IPS-NIHi11 (cell line): Measurements from ENCODE around the gene FALEC.
"Not testable (repeated sequence)": the region's sequence is repeated elsewhere in the genome, so short reads cannot be mapped to it uniquely, and the experiment has no call there.

Source experiments
- DNase-seq: peaks from one replicate; pipeline ENCODE4 v3.0.0; 2012; ENCODE audit warnings: mixed read lengths, low spot score

FALEC gene

DNA sequence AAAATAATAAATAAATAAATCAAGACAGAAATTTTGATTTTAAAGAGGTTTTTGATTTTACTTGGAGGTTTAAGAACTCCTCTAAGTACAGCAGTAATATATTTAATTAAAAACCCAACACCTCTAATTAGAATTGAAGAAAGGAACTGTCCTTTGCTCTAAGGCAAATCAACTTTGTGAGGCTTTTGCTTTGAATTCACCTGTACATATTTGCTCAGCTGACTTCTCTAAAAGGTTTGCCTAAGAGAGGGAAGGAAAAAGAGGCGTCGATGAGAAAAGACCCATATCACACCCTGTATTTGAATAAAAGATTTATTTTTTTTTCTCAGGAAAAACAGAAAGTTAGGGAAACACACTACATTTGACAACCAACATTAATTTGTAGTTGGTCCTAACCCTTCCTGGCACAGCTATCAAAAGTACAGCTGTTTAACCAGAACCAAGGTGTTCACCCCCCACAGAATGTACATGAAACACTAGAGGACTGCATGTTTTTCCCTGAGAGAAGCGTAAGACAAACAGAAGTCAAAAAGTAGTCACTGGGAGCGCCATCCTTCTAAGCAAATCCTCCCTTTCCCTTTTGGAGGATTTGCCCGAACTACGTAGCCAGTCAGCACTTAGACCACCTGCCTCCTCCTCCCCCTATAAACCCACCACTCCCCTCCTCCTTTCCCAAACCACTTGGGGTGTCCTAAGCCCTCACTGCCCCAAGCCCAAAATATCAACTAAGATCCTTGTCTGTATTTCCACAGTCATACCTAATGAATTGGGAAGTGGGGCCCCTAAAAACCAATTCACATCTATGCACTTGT is 58.9 kb downstream of the FALEC start:
- DNase-seq = no peak

GRCh38 chr1:150575072-150575489 is 59.5 kb downstream of the FALEC start:
- DNase-seq = no peak

- DNase-seq = no peak
Observed at GRCh38 chr1:150575518-150576366, 60.2 kb downstream of the FALEC start.

- DNase-seq = no peak
Observed at GRCh38 chr1:150576367-150576711, 60.8 kb downstream of the FALEC start.

GRCh38 chr1:150576794-150577556 is 61.4 kb downstream of the FALEC start:
- no peak for DNase-seq

- DNase-seq = no peak
Observed at GRCh38 chr1:150577557-150578271, 62.2 kb downstream of the FALEC start.

GRCh38 chr1:150578272-150579109 is 62.9 kb downstream of the FALEC start:
- DNase-seq = no peak

GRCh38 chr1:150579110-150579944 is 63.8 kb downstream of the FALEC start, which contains the start of gene MCL1:
MCL1 (minus strand) TSS chr1:150579610; CDS start chr1:150579530, 80 bp downstream.
- DNase-seq = peak; percentile 89

DNA sequence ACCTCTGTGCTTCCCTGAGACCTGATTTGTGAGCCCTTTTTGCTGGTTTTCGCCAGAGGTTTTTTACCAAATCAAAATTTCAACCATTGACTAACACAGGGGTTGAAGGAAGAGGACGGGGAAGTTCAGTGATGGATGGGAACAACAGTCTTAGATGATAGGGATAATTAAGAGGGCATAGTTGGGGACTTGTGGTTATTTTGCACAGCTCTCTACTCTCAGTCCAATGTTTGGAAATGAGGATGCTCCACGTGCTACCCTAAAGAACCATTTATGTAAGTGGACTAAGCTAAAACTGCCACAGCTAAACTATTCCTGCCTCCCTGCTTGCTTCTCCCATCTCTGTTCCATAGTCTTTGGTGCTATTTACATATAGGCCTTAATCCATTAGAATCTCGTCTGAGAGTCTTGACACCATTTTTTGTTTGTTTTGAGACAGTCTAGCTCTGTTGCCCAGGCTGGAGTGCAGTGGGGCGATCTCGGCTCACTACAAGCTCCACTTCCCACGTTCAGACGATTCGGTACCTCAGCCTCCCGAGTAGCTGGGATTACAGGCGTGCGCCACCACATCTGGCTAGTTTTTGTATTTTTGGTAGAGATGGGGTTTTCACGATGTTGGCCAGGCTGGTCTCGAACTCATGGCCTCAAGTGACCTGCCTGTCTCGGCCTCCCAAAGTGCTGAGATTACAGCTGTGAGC is 64.5 kb downstream of the FALEC start:
- DNase-seq = no peak

DNA sequence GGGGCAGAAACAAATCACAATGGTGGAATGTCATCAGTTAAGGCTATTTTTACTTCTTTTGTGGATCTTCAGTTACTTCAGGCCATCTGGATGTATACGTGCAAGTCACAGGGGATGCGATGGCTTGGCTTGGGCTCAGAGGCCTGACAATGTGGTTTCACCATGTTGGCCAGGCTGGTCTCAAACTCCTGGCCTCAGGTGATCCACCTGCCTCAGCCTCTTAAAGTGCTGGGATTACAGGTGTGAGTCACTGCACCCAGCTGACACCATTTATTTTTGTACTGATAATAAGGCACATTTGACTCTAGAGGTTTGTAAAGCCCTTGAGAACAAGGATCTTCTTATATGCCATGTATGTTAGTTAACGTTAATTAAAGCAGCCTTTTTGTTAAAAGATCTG is 65.4 kb downstream of the FALEC start:
- not testable (repeated sequence) for DNase-seq

DNA sequence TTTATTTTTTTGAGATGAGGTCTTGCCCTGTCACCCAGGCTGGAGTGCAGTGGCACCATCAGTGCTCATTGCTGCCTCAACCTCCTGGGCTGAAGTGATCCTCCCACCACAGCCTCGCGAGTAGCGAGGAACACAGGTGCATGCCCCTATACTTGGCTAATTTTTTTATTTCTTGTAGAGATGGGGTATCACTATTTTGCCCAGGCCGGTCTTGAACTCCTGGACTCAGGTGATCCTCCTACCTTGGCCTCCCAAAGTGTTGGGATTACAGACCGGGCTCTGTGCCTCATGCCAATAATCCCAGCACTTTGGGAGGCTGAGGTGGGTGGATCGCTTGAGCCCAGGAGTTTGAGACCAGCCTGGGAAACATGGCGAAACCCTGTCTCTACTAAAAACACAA is 65.9 kb downstream of the FALEC start:
- DNase-seq = not testable (repeated sequence)

- DNase-seq = not testable (repeated sequence)
Observed at GRCh38 chr1:150581962-150582361, 66.4 kb downstream of the FALEC start.

- no peak for DNase-seq
Observed at GRCh38 chr1:150582371-150582770, 66.8 kb downstream of the FALEC start.
